Measurements from ENCODE around the gene PBX3.

GRCh38 chr9:125845271-125845808, 98.2 kb downstream of the PBX3 start:
- no peak for TF ChIP-seq CTCF (conservative IDR thresholded peaks at IDR 0.05; ENCODE audit: low read length)
- no peak for TF ChIP-seq EZH2phosphoT487 (IDR thresholded peaks at IDR 0.05; ENCODE audit: borderline replicate concordance)
